PC-9 (cell line): ENCODE measurements around the gene CFAP410.

Source experiments
- CTCF ChIP-seq: fragments of 200-600 bp; sonication (generic); conservative IDR thresholded peaks from 2 replicates; pipeline ENCODE4 v1.6.1; 2017; ENCODE audit warnings: mixed run types, antibody characterized with exemption, mild to moderate bottlenecking, moderate library complexity
- EZH2 ChIP-seq: fragments of 200-600 bp; sonication (generic); IDR thresholded peaks from 2 replicates; pipeline ENCODE4 v1.8.0; 2017; ENCODE audit warnings: antibody characterized with exemption, low read depth

- no peak for TF ChIP-seq CTCF
- TF ChIP-seq EZH2, result no peak
Observed at GRCh38 chr21:44381874-44382273, 42.7 kb upstream of the CFAP410 start.
